NOMO-1 (cell line): ENCODE data around the gene C20orf204.
"Not testable (repeated sequence)": the region's sequence is repeated elsewhere in the genome, so short reads cannot be mapped to it uniquely, and the experiment has no call there.

ENCODE experiments used
- DNase-seq, 2 experiments: peaks; one replicate each; lab custom pipeline; 2025; ENCODE audit not compliant: unreplicated experiment in 2 of 2; lab: John Stamatoyannopoulos, UW

C20orf204 gene, protein sequence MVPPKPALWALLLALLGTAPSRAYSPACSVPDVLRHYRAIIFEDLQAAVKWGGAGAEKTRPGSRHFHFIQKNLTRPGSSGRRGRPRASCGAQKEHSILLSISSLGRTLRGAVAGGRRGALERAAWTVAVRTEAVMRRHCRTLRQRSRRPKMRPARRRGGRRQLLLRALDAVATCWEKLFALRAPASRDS

DNA sequence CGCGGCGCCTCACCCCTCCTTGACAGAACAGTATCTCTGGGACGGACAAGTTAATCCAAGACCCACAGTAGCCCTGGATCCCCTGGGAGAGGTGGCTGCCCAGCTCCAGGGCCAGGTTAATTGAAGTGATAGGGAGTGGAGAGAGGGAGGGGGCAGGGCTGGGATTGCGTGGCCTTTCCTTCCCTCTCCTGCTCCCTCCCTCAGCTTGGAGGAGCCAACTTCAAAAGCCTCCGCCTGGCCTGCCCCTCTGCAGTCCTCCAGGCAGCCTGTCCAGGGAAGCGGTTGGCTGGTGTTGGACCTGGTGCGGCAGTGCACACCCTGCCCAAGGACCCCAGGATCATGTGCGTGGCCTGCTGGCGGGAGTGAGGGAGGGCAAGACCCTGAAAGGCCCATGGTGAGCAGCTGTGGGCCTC is at the start of gene C20orf204:
Gene C20orf204, plus strand, starts transcription at position 250 of the 413 bp plus-strand sequence. Its CDS starts 142 bp downstream, at position 392.
- DNase-seq: no peak

DNA sequence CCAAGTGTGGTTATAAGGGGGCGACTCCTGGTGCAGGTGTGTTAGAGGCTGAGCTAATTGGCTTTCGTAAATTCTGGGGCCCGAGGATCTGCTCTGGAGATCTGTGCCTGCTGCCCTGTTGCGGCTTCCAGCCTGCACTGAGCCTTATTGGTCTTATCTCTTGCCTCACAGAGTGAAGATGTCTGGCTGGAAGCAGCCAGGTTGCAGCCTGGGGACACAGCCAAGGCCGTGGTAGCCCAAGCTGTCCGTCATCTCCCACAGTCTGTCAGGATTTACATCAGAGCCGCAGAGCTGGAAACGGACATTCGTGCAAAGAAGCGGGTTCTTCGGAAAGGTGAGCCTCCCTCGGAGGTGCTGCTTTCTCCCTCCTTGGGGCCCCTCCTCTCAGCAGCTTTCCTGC is 35.1 kb upstream of the C20orf204 start:
- DNase-seq: no peak

DNA sequence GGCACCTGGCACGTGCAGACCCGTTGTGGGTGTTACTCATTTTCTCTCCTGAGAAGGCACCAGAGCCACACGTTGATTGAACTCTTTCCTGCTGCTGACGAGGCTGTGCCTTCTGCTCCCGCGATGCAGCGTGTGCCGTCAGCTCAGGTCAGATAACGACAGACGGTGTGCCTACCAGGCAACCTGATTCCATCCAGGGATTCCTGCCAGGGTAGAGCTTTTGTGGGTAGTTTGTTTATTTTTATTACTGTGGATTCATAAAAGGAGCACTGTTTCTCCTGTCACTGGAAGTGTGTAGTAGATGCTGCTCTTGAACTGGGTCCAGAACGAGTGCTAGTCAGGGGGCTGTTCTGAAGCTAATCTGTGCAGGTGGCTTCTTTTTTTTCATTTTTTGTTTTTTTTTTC is 34.4 kb upstream of the C20orf204 start:
- no peak for DNase-seq

DNA sequence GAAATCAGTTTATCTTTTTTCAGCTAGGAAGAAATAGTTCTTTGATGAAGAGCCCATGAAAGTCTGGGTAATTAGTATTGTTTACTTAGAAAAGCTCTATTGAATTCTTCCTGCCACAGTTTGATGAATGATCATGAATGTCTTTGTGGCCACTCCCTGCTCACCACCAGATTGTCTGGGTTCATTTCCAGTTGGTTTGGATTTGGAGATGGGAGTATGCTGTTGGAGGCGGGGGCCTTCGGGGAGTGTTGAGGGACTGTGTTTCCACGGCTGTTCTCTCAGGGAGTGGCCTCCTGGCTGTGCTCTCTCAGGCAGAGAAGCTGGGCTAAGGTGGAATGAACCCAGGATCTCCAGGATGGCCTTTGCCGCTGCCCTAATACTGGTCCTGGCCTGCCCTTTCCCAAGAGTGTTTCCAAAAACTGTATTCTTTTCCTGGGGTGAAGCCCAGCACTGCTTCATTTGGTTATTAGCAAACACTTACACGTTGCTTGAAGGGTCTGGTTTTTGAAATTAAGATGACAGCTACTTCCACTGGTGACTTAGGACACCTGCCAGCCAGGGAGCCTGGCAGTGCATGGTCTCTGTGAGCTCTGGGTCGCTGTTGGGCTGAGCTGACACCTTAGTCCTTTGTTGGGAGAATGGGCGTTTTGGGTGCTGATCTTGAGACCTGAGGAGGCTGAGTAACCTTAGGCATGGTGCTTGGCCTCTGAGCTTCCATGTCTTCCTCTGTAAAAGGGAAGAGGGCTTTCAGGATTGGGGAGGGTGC is 31.8 kb upstream of the C20orf204 start:
- DNase-seq: no peak

DNA sequence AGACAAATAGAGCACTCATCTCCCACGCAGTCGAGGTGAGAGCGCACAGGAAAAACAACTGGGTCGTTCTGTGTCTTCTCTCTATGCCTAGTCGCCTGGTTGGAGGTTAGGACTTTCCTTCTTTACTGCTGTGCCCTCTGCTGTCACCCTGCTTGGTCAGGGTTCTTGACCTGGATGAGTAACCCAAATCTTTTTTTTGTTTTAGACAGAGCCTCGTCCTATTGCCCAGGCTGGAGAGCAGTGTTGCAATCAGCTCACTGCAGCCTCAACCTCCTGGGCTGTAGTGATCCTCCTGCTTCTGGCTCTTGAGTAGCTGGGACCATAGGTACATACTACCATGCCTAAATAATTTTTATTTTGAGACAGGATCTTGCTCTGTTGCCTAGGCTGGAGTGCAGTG is 30.6 kb upstream of the C20orf204 start:
- DNase-seq: no peak

DNA sequence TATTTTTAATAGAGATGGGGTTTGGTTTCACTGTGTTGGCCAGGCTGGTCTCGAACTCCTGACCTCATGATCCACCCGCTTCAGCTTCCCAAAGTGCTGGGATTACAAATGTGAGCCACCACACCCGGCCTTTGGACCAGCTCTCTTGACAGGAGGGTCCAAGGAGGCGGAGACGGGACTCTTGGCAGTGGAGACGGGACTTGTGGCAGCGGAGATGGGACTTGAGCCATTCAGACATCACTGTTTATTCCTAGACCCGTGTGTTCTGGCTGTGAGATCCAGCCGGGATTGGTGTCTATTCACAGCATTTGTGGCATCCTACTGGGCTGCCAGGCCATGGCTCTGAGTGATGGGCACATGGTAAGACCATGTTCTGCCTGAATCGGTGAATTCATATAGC is 29.5 kb upstream of the C20orf204 start:
- no peak for DNase-seq

DNA sequence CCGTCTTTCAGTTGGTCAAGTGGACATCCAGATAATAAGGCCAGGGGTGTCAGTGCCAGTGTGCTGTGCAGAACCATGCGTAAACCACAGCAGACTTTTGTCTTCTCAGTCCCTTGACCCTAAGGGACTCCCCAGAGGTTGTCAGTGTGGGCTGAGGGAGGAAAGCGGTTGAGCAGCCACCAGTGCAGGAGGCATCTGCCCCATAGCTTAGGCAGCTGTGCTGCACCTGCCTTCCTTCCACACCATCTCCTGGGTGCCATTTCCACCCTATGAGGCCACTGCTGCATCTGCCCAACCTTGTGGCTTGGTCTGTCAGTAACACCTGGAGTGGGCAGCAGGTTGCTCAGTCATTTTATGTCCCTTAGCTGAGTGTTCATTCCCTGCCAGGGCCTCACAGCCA is 29.1 kb upstream of the C20orf204 start:
- DNase-seq: no peak

DNA sequence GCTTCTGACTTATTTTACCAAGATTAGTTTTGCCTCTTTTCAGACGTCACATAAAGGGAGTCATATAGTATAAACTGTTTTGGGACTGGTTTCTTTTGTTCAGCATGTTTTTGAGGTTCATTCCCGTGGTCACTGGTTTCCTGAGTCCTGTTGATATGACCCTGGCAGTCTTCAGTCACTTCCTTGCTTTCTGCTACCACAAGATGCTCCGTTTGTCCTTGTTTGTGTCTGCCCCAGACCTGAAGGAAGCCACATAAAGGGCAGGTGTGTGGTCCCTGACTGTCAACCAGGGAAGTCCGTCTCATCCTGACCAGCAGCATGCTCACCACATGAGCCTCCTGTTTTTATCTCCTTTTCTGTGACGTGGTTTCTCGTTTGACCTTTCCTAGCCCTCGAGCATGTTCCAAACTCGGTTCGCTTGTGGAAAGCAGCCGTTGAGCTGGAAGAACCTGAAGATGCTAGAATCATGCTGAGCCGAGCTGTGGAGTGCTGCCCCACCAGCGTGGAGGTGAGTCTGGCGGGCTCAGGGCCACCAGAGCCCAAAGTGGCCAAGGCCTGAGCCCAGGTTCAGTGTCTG is 26.1 kb upstream of the C20orf204 start:
- DNase-seq: no peak

DNA sequence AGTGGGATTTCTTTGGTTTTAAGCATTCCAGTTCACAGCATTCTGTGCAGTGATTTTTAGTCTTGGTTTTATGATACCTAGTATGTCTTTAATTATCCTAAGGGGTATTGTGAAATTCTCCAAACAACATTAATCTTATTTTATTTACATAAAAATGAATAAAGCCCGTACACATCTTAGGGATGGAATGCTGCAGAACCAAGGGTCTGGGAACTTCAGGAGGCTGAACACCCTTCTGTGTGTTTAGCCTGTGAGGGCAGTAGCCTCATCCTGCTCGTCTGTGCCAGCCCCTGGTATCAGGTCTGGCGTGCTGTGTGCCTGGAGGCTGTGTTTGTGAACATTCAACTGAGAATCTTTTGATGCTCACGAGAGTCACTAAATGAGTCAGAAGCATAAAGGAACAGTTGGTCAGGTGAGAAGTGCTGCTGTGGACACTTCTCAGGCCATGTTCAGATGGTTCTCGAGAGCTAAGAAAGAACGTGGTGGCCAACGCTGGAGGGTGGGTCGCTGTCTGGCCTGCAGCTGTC is 25.2 kb upstream of the C20orf204 start:
- no peak for DNase-seq

DNA sequence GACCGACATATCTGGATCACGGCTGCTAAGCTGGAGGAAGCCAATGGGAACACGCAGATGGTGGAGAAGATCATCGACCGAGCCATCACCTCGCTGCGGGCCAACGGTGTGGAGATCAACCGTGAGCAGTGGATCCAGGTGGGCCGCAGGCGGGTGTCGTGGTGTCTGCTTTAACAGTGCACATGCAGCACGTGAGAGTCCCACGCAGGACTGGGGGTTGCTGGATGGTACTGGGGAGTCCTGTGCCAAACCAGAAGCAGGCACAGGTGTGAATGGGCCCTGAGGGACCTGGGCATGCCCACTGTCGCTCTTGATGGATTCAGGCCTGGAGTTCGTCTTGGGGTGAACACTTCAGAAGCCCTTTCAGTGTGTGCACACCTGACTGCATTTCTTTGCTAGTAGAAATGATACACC is 24.6 kb upstream of the C20orf204 start:
- no peak for DNase-seq

DNA sequence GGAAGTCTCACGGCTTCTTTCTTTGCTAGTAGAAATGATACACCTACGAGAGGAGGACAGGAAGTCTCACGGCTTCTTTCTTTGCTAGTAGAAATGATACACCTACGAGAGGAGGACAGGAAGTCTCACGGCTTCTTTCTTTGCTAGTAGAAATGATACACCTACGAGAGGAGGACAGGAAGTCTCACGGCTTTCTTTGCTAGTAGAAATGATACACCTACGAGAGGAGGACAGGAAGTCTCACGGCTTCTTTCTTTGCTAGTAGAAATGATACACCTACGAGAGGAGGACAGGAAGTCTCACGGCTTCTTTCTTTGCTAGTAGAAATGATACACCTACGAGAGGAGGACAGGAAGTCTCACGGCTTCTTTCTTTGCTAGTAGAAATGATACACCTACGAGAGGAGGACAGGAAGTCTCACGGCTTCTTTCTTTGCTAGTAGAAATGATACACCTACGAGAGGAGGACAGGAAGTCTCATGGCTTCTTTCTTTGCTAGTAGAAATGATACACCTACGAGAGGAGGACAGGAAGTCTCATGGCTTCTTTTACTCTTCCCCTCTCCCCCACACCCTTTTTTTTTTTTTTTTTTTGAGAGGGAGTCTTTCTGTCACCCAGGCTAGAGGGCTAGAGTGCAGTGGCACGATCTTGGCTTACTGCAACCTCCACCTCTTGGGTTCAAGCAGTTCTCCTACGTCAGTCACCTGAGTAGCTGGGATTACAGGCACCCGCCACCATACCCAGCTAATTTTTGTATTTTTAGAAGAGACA is 23.4 kb upstream of the C20orf204 start:
- DNase-seq: not testable (repeated sequence)

DNA sequence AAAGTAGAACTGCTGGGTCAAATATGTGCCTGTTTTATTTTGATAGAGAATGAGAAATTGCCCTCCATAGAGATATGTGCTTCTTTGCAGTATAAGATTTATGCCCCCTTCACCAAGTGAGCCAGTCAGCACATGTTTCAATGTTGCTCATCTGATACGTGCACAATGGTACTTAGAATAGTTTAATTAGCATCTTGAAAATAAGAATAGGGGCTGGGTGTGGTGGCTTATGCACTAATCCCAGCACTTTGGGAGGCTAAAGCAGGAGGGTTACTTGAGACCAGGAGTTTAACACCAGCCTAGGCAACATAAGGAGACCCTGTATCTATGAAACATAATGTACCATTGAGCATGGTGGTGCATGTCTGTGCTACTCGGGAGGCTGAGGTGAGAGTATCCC is 20.3 kb upstream of the C20orf204 start:
- no peak for DNase-seq

DNA sequence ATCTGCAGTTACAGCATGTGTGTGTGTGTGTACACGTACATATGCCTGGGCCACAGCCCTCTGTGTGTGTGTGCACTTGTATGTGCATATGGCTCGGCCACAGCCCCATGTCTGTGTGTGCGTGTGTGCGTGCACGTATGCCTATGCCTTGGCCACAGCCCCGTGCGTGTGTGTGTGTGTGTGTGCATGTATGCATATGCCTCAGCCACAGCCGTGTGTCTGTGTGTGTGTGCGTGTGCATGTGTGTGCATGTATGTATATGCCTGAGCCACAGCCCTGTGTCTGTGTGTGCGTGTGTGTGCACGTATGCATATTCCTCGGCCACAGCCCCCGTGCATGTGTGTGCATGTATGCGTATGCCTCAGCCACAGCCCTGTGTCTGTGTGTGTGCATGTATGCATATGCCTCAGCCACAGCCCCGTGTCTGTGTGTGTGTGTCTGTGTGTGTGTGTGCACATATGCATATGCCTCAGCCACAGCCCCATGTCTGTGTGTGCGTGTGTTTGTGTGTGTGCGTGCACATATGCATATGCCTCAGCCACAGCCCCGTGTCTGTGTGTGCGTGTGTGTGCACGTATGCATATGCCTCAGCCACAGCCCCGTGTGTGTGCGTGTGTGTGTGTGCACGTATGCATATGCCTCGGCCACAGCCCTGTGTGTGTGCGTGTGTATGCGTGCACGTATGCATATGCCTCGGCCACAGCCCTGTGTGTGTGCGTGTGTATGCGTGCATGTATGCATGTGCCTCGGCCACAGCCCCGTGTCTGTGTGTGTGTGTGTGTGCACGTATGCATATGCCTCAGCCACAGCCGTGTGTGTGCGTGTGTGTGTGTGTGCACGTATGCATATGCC is 14.6 kb upstream of the C20orf204 start:
- no peak for DNase-seq

DNA sequence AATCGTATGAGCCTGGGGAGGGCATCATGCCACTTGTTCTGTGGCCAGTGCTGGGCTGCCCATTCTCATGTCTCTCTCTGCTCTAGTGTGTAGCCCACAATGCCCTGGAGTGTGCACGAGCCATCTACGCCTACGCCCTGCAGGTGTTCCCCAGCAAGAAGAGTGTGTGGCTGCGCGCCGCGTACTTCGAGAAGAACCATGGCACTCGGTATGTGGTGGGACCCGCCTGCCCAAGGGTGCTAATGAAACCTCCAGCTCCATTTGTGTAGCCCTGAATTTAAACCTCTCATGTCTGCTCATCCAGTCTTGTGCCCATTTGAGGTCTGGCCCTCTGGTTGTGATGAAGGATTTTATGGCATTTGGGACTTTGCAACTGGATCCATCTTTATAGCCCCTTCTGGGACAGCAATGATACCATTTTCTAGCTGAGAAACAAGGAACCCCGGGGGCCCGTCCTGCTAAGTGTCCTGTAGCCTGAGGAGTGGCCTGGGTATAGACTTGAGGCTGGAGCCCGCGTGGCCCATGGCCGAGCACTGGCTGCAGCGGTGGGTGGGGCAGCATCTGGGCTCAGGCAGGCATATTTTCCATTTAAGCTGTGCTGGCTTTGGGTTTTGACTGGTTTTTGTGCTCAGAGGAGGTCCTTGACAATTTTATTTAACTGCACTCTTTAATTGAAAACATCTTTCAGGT is 13.2 kb upstream of the C20orf204 start:
- no peak for DNase-seq

DNA sequence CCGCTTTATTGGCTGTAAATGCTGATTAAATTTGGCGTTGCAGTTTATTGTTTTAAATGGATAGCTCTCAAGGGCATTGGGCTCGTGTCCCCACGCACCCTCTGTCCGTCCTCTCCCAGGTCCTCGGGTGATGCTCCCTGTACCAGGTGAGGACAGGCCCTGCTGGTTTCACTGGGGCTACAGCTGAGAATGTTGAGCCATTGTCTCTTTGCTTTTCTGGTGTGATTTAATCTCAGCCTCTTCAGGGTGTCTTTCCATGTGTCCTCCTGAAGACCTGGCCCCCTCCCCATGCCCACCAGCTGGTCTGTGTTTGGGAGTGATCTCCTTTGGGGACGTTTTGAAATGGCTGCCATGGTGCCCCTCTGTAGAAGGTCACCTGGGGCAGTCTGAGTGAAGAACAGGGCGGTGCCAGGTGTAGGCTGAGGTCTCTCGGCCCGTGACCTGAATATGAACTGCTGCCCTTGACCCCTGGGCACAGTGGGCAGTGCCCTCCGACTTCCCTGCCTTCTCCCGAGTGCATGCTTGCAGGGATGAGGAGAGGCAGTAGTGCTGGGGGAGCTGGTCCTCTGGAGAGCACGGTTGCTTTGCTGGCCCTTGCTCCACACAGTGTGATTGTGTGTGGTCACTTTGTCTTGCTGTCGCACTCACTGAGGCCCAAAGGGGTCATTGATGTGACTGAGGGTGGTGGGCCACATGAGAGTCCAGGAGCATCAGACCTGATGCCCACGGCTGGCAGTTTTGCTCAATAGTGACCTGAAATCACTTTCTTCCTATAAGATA is 12.4 kb upstream of the C20orf204 start:
- no peak for DNase-seq

DNA sequence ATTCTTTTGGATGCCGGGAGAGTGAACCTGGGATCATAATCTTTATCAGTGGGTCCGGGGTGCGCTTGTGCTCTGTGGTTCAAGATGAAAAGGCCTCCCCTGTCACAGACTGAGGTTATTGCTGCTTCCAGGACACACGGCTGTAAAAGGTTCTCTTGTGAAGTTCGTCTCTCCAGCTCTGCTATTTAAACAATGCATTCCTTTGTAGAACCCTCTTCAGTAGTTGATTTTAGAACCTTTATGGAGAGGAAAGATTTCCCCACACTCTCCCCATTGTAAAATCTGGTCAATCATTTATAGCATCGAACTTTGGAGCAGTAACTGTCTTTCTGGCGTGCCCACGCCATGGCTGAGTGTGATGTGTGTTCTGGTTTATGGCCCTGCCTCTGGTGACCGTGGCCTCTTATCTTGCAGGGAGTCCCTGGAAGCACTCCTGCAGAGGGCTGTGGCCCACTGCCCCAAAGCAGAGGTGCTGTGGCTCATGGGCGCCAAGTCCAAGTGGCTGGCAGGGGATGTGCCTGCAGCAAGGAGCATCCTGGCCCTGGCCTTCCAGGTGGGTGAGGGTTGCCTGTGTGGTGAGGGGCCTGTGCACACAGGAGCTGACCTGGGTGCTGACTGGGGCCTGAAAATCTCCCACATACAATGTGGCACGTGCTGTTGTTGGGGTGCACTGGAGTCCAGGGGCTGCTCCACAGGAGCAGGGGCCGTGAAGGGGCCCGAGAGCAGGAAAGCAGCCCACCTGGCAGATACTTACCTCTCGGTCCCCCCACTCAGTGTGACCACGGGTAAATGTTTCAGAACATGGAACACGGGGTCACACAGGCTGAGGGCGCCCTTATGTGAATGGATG is 11.6 kb upstream of the C20orf204 start:
- no peak for DNase-seq

DNA sequence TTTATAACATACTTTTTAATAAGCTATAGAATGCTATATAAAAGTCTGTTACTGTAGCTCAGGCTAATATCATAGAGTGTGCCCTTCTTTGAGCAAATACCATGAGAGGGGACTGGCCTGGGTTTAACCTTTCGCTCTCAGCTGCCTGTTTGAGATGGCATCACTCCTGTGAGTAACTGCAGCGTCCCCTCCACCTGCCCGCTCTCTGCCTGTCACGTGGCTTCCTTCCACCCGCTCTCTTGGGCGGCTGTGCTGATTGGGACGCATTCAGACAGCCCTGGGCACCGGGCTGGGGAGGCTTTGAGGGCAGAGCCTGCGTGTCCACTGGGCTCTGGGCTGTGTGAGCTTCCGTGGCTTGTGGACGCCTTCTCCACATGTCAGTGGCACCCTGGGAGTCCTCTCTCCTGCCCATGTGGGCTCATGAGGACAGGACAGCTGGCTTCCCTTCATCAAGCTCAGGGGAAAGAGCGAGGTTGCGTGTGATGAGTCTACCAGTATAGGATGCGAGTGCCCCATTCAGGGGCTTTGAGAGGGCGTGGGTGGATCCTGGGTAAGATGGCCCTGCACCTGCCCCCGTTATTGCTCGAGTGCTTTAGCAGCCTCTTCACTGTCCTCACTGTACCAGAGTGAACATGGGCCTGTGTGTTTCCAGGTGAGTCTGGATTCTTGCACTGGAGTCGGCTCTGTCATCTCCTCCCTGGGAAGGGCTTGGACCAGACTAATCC is 10.7 kb upstream of the C20orf204 start:
- no peak for DNase-seq
